Stimulated activated CD4-positive, alpha-beta T cell treated with anti-CD3 and anti-CD28 coated beads, Interleukin-2, amount 100 ng/mL, for 48 hours (primary cell): ENCODE measurements around the gene OR2B6.
"Not testable (repeated sequence)": the region's sequence is repeated elsewhere in the genome, so short reads cannot be mapped to it uniquely, and the experiment has no call there.

ENCODE experiments used
- DNase-seq, 2 donors: peaks; one replicate each; pipeline ENCODE4 v3.0.0-alpha.2; 2020

Gene OR2B6

DNA sequence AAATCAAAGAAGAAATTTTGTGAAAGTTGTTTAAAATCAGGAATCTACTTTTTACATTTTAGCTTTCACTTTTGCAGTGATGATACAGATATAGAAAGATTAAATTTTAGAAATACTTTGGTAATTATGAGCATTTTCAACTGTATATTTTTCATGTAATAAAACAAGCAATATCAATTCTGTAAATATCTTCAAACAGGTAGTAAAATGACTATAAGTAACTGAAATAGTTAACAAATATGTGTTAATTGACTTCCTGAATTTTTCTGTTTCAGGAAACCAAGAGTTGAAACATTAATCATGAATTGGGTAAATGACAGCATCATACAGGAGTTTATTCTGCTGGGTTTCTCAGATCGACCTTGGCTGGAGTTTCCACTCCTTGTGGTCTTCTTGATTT, at the start of gene OR2B6:
Gene OR2B6, plus strand, starts transcription at position 301 of the 400 bp plus-strand sequence. Its CDS starts 0 bp downstream, at position 301.
- no peak for DNase-seq

DNA sequence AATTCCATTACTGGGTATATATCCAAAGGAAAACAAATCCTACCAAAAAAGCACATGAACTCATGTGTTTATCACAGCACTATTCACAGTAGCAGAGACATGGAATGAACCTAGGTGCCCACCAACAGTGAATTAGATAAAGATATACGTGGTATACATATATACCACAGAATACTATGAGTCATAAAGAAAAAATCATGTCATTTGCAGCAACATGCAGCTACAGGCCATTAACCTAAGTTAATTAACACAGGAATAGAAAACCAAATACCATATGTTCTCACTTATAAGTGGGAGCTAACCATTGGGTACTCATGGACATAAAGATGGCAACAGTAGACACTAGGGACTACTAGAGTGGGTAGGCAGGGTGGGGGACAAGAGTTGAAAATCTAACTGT, 49.0 kb upstream of the OR2B6 start:
- DNase-seq = no peak

DNA sequence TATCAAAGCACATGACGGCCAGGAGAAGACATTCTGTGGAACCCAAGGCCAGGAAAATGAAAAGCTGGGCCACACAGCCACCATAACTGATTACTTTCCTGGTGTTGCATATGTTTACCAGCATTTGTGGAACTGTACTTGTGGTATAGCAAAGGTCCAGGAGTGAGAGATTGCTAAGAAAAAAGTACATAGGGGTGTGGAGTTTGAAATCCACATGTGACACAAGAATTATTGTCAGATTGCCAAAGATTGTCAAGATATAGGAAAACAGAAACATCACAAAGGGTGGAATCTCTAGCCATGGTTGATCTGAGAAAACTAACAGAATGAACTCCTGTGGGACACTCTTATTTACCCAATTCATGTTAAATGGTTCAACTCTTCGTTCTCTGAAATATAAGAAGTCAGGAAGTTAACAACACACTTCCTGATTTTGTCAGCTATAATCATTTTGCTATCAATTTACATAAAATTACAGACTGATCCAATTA, 45.0 kb upstream of the OR2B6 start, which contains the start of gene OR2B2:
Gene OR2B2, minus strand, starts transcription at position 441 of the 491 bp plus-strand sequence. Its CDS starts 77 bp downstream, at position 364.
- DNase-seq = no peak

GRCh38 chr6:27922949-27923348, 34.1 kb upstream of the OR2B6 start:
- DNase-seq = no peak

DNA sequence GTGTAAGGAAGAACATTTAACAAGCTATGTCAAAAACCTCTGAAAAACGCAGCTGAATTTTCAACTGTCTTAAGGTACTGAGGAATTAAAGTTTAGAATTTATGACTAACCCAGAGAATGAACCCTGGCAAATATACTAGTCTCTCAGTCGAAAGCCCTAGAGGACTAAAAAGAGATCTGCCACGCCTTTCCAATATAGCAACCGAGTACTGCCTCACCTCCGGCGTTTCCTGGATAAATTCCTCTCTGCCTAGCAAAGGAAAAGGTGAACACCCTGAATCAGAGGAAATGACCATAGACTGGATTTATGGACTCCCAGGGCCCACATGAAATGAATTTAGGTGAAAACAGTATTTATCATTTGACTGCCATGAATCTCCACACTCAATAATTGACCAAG, 32.9 kb upstream of the OR2B6 start:
- DNase-seq = no peak

GRCh38 chr6:27928041-27928440, 29.0 kb upstream of the OR2B6 start:
- DNase-seq = not testable (repeated sequence)

DNA sequence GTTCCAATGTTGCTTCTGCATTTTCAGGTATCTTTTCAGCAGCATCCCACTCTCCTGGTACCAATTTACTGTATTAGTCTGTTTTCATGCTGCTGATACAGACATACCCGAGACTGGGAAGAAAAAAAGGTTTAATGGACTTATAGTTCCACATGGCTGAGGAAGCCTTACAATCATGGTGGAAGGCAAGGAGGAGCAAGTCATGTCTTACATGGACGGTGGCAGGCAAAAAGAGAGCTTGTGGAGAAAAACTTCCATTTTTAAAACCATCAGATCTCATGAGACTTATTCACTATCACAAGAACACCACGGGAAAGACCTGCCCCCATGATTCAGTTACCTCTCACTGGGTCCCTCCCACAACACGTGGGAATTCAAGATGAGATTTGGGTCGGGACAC, 27.1 kb upstream of the OR2B6 start:
- DNase-seq = not testable (repeated sequence)

DNA sequence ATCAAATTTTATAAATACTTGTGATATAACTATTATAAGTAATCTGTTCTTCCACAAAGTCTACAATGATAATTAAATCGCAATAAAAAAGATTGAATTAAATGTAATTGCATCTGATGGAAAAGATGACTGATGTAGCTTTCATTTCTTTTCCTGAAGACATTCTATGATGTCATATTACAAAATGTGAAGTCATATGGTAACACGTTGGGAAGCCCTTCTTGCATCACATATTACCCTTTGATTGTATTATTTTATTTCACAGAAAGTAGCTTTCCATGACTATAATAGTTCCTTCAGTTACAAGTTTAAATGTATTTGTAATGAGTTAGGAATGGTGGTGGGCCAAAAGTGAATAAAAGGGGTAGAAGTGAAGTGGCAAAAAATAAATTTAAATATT, 25.8 kb upstream of the OR2B6 start:
- no peak for DNase-seq

GRCh38 chr6:27940766-27941165, 16.3 kb upstream of the OR2B6 start:
- no peak for DNase-seq

- DNase-seq = not testable (repeated sequence)
Measured at GRCh38 chr6:27943072-27943471, 14.0 kb upstream of the OR2B6 start.

DNA sequence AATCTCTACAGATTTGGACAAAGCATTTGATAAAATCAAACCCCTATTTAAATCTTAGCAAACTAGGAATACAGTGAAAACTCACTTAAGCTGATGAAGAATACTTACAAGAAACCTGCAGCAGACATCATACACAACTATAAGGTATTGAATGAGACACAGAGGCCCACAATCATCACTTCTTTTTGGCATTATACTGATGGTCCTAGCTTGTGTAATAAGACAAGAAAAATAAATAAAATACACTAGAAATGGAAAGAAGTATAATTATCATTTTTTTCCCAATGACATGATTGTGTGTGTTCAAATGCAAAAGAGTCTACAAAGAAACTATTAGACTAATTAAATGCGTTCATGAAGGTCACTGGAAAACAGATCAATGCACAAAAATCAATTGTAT, 8.8 kb upstream of the OR2B6 start:
- DNase-seq = no peak

- DNase-seq = no peak
Measured at GRCh38 chr6:27951040-27951439, 6.0 kb upstream of the OR2B6 start.

DNA sequence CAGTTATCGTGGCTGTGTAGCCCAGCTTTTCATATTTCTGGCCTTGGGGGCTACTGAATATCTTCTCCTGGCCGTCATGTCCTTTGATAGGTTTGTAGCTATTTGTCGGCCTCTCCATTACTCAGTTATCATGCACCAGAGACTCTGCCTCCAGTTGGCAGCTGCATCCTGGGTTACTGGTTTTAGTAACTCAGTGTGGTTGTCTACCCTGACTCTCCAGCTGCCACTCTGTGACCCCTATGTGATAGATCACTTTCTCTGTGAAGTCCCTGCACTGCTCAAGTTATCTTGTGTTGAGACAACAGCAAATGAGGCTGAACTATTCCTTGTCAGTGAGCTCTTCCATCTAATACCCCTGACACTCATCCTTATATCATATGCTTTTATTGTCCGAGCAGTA, 475 bp downstream of the OR2B6 start:
- no peak for DNase-seq

- no peak for DNase-seq
Measured at GRCh38 chr6:27962506-27962905, 5.5 kb downstream of the OR2B6 start.

DNA sequence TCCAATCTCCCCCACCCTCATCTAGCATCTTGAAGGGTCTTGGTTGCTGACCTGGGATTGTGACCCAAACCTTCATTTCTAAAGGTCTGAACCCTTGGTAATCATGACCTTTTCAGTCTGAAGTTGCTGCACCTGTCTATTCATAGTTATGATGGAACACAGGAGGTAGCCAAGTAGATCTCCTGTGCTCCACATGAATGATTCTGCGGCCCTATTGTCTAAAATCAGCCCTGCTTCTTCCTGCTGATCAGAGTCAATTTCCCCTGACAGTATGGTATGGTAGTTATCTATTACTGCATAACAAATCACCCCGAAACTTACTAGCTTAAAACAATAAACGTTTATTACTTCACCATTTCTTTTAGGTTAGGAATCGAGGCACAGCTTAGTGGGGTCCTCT, 9.0 kb downstream of the OR2B6 start:
- DNase-seq = no peak

DNA sequence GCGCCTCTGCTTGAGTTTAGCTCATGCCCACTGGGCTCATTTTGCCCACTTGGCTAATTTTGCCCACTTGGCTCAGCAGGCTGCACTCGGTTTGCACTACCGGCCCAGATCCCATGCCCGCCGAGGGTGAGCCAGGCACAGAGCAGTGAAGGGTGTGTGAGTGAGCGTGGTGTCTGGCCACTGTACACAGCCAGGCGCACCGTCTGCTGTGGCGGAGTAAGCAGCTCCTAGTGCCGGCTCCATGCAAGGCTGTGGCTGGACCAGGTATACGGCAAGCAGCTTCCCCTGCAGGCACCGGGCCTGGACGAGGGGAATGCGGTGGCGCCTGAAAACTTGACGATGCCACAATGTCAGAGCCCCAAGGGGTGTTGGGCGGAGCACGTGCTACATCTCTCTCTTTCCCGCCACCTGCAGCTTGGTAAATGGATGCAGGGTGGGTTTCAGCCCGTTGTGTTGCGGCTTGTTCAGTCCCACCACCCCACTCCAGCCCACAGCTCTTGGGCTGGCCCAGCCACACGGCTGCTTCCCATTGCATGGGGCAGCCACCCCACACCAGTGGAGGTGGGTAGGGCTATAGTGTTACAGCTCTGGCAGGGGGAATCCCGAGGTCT, 9.9 kb downstream of the OR2B6 start:
- DNase-seq = no peak

DNA sequence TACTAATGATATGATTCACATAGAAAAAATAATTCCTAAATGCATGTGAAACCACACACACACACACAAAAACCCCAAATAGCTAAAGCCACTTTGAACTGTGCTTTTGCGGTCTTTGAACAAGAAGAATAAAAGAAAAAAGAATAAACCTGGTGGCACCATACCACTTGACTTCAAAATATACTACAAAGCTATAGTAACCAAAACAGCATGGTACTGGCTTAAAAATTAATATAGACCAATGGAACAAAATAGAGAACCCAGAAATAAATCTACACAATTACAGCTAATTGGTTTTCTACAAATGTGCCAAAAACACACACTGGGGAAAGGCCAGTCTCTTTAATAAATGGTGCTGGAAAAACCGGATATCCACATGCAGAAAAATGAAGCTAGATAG, 13.4 kb downstream of the OR2B6 start:
- no peak for DNase-seq

DNA sequence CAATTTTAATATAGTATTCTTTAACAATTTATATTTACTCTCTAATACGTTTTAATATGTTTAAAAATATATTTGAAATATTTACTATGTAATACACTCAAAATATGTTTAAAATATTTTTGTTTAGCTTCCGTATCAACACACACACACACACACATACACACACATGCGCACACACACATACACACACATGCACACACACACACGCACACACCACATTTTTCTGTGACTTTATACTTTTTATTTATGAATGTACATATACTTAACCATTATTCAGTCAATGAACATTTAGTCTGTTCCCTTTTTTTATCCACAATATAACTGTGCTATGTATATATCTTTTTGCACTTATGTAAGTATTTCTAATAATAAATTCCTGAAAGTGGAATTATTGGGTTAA, 15.7 kb downstream of the OR2B6 start:
- no peak for DNase-seq

GRCh38 chr6:27977387-27977786, 20.3 kb downstream of the OR2B6 start:
- DNase-seq = no peak

GRCh38 chr6:27978705-27979104, 21.7 kb downstream of the OR2B6 start:
- no peak for DNase-seq

DNA sequence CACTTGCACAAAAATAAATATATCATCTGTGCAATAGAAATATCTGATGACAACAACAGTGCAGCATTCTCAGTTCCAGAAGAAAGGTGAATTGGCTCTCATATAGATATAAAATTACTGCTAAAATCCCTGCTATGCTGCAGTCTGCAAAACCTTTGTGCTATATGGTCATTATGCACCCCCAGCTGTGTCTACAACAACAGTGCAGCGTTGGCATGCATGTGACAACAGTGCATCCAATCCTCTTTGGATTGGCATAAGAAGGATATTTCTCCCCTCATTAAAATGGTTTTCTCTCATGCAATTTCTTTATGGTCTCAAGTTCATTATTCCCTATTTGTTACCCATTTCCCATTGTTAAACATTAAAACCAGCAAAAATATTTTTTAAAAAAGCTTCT, 23.1 kb downstream of the OR2B6 start:
- DNase-seq = no peak

DNA sequence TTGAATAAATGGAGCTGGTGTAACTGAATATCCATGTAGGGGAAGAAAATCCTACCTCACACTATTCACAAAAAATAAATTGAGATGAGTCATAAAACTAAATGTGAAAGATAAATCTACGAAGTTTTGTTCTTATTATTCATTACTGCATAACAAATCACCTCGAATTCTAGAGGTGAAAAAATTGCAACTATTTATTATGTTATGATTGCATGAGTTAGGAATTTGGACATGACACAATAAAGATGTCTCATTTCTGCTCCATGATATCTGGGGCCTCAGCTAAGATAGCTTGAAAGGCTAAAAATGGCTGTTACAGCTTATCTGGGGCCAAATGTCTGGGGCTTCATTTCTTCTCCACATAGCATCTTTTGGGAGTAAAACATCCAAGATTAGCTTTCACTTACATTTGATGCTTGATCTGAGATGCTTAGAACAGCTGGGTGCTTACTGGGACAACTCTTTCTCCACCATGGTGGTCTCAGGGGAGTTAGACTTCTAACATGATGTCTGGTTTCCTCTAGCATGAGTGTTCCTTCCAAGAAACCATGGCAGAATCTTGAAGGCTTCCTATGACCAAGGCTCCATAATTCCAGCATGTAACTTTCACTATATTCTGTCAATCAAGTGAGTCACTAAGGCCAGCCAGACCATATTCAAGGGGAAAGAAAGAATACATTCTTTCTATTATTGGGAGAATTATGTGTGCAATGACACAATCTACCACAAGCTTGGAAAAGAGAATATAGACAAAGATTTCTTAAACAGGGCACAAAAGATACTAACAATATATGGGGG, 30.1 kb downstream of the OR2B6 start:
- no peak for DNase-seq

- no peak for DNase-seq
Measured at GRCh38 chr6:27994616-27995015, 37.6 kb downstream of the OR2B6 start.

DNA sequence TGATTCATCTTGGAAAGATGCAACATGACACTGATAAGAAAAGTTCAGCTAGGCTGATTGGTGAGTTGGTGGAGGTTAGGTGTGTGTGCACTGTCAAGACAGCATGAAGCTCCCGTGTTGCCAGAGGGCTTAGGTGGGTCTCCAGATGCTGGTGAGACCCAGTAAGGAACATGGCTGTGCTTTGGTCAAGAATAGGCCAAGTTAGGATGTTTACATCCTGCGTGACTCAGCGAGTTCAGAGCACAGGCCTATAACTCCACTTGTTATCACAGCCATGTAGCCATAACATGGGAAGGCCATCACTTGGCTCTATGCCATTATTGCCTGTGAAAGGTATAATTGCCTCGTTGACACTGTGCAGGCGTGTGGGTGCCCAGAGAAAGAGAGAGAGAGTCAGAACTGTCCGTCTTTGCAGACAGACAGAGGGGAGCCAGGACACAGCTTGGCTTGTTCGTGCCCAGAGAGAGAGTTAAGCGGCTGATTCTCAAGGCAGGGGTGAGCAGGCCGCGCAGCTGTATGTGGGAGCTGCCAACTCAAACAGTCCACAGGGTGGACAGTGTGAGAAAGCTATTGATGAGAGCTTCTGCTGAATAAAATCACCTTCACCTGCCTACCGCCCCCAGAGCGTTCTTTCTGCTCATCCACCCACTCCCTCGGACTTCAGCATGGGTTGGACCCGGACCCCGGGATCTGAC, 43.5 kb downstream of the OR2B6 start:
- DNase-seq = no peak
